Measurements from ENCODE around the gene OR6K6.

The OR6K6 gene, protein sequence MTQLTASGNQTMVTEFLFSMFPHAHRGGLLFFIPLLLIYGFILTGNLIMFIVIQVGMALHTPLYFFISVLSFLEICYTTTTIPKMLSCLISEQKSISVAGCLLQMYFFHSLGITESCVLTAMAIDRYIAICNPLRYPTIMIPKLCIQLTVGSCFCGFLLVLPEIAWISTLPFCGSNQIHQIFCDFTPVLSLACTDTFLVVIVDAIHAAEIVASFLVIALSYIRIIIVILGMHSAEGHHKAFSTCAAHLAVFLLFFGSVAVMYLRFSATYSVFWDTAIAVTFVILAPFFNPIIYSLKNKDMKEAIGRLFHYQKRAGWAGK

GRCh38 chr1:158754420-158754819 is at the start of gene OR6K6:
OR6K6 (plus strand) TSS chr1:158754720; CDS start chr1:158754888, 168 bp downstream.
- H2AFZ ChIP-seq (ENCODE audit: low read length, unreplicated experiment), result no peak within 1 kb of the TSS
- H3K27me3 ChIP-seq (ENCODE audit: insufficient read depth, low read length), result no peaks in the 10 kb centered on the region
- no peak within 1 kb of the TSS for H3K4me3 ChIP-seq (ENCODE audit: low read depth, low read length)
- H3K27ac ChIP-seq (ENCODE audit: low read depth, low read length), result no peak within 1 kb of the TSS
- no peaks in the 10 kb centered on the region for H3K4me1 ChIP-seq (ENCODE audit: control insufficient read depth, insufficient read depth, low read length, unreplicated experiment)
- H3K36me3 ChIP-seq (ENCODE audit: insufficient read depth, low read length), result no peaks in the 10 kb centered on the region
- no peaks in the 10 kb centered on the region for H3K79me2 ChIP-seq (ENCODE audit: control insufficient read depth, insufficient read depth, low read length, unreplicated experiment)

DNA sequence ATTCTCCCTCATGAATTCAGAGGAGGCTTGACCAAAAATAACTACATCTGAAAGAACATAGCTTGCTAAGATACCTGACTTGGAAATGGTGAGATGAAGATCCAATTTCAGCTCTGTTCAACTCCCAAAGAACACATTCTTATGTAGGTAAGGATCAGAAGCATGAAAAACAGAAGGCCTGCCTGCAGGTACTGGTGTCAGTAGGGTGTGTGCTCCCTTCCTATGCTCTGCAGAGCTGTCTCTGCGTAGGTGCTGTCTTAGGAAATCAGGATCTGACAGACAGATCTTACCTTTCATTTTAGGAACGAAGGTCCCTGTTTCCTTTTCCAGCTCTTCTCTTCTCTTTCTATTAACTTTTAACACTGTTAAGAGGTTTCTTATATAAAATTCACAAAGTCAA is 48.4 kb upstream of the OR6K6 start:
- Histone ChIP-seq H3K36me3 (ENCODE audit: insufficient read depth, low read length) (no peaks in the 10 kb centered on the region), H3K27ac (ENCODE audit: low read depth, low read length) (no peak overlapping the region), H3K79me2 (ENCODE audit: control insufficient read depth, insufficient read depth, low read length, unreplicated experiment) (no peaks in the 10 kb centered on the region), H2AFZ (ENCODE audit: low read length, unreplicated experiment) (no peak overlapping the region), H3K4me3 (ENCODE audit: low read depth, low read length) (no peak overlapping the region), H3K4me1 (ENCODE audit: control insufficient read depth, insufficient read depth, low read length, unreplicated experiment) (no peaks in the 10 kb centered on the region), H3K27me3 (ENCODE audit: insufficient read depth, low read length) (0 out of 2 replicates have a peak, but pooled peaks cover 3% of the 10 kb centered on the region)

DNA sequence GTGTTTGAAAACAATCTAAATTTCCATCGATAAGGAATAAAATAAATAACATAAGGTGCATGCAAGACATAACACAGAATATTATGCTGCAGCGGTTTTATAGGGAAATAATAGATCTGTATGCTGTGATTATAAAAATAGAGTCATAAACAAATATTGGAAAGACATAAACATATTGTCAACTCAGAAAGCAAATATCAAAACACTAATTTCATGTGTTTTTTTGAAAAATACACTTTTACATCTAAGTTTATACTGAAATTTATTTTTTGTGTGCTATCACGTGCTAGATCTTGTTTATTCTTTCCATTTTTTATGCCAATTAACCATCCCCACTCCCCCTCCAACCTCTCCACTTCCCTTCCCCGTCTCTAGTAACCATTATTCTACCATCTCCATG is 43.4 kb upstream of the OR6K6 start:
- Histone ChIP-seq H3K4me3 (ENCODE audit: low read depth, low read length) (no peak overlapping the region), H3K27me3 (ENCODE audit: insufficient read depth, low read length) (peaks cover 3% of the 10 kb centered on the region; the same call in 1 of the 2 replicates), H3K27ac (ENCODE audit: low read depth, low read length) (no peak overlapping the region), H3K36me3 (ENCODE audit: insufficient read depth, low read length) (no peaks in the 10 kb centered on the region), H2AFZ (ENCODE audit: low read length, unreplicated experiment) (no peak overlapping the region), H3K79me2 (ENCODE audit: control insufficient read depth, insufficient read depth, low read length, unreplicated experiment) (no peaks in the 10 kb centered on the region), H3K4me1 (ENCODE audit: control insufficient read depth, insufficient read depth, low read length, unreplicated experiment) (no peaks in the 10 kb centered on the region)

DNA sequence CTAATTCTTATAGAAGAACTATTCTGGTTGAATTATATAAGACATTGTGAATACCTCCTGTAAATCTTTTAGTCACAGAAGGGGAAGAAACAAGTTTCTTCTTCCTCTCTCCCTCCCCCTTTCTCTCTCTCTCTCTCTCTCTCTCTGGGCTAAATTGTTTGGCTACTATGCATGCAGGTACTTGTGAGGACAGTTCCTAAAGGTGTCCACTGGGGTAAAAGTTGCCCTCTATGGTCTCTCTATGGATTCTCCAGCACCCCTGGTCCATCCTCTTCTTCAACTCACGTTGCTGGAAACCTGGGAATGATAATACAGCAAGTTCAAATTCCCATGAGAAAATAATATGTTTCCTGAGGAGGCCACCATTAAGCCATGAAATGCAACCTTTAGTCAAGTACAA is 39.8 kb upstream of the OR6K6 start:
- peaks cover 3% of the 10 kb centered on the region; the same call in 1 of the 2 replicates for H3K27me3 ChIP-seq (ENCODE audit: insufficient read depth, low read length)

DNA sequence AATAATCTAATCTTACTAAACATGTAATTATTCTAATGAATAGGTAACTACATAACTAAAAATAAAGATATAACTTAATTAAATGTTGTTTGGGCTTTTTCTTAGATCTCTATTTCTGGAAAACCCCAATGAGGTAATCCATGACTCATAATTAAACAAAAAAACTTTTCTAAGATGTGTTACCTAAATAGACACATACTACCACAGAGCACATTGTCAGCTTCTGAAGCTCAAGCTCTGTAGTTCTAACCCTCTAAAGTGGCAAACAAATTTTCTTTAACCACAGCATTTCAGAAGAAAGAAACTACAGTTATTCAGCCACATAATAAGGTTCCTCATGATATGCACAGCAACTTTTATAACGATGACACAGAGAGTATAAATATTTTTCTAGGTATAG is 38.2 kb upstream of the OR6K6 start:
- Histone ChIP-seq H3K4me3 (ENCODE audit: low read depth, low read length) (no peak overlapping the region), H3K27me3 (ENCODE audit: insufficient read depth, low read length) (no peaks in the 10 kb centered on the region; the same call in 1 of the 2 replicates), H3K36me3 (ENCODE audit: insufficient read depth, low read length) (no peaks in the 10 kb centered on the region), H3K27ac (ENCODE audit: low read depth, low read length) (no peak overlapping the region), H3K79me2 (ENCODE audit: control insufficient read depth, insufficient read depth, low read length, unreplicated experiment) (no peaks in the 10 kb centered on the region), H3K4me1 (ENCODE audit: control insufficient read depth, insufficient read depth, low read length, unreplicated experiment) (no peaks in the 10 kb centered on the region), H2AFZ (ENCODE audit: low read length, unreplicated experiment) (no peak overlapping the region)

More for the DNA sequence above, 39.8 kb upstream of the OR6K6 start:
- Histone ChIP-seq H3K4me3 (ENCODE audit: low read depth, low read length) (no peak overlapping the region), H3K79me2 (ENCODE audit: control insufficient read depth, insufficient read depth, low read length, unreplicated experiment) (no peaks in the 10 kb centered on the region), H3K27ac (ENCODE audit: low read depth, low read length) (no peak overlapping the region), H2AFZ (ENCODE audit: low read length, unreplicated experiment) (no peak overlapping the region), H3K36me3 (ENCODE audit: insufficient read depth, low read length) (no peaks in the 10 kb centered on the region), H3K4me1 (ENCODE audit: control insufficient read depth, insufficient read depth, low read length, unreplicated experiment) (no peaks in the 10 kb centered on the region)

GRCh38 chr1:158717344-158717743 is 37.2 kb upstream of the OR6K6 start:
- Histone ChIP-seq H3K27ac (ENCODE audit: low read depth, low read length) (no peak overlapping the region), H2AFZ (ENCODE audit: low read length, unreplicated experiment) (no peak overlapping the region), H3K27me3 (ENCODE audit: insufficient read depth, low read length) (no peaks in the 10 kb centered on the region; the same call in 1 of the 2 replicates), H3K79me2 (ENCODE audit: control insufficient read depth, insufficient read depth, low read length, unreplicated experiment) (no peaks in the 10 kb centered on the region), H3K4me3 (ENCODE audit: low read depth, low read length) (no peak overlapping the region), H3K4me1 (ENCODE audit: control insufficient read depth, insufficient read depth, low read length, unreplicated experiment) (no peaks in the 10 kb centered on the region), H3K36me3 (ENCODE audit: insufficient read depth, low read length) (no peaks in the 10 kb centered on the region)

DNA sequence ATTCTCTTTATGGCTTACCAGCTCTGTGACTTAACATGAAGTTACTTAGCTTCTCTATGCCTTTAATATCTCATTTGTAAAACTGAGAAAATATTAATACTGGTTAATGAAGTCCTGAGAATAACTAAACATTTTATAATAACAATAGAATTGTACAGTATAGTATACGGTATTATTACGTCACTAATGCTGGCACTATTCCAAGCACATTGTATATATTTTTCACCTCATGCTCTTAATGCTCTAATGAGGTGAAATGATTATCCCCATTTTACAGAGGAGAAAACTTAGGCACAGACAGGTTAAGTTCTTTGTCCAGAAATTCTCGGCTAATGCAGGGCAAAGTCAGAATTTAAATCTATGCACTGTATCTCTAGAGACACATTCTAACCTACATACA is 34.9 kb upstream of the OR6K6 start:
- H2AFZ ChIP-seq (ENCODE audit: low read length, unreplicated experiment), result no peak overlapping the region
- no peak overlapping the region for H3K27ac ChIP-seq (ENCODE audit: low read depth, low read length)
- H3K4me1 ChIP-seq (ENCODE audit: control insufficient read depth, insufficient read depth, low read length, unreplicated experiment), result no peaks in the 10 kb centered on the region
- no peak overlapping the region for H3K4me3 ChIP-seq (ENCODE audit: low read depth, low read length)
- H3K79me2 ChIP-seq (ENCODE audit: control insufficient read depth, insufficient read depth, low read length, unreplicated experiment), result no peaks in the 10 kb centered on the region
- no peaks in the 10 kb centered on the region for H3K27me3 ChIP-seq (ENCODE audit: insufficient read depth, low read length)
- no peaks in the 10 kb centered on the region for H3K36me3 ChIP-seq (ENCODE audit: insufficient read depth, low read length)

- Histone ChIP-seq H3K4me3 (ENCODE audit: low read depth, low read length) (no peak within 1 kb of the TSS), H3K27me3 (ENCODE audit: insufficient read depth, low read length) (no peaks in the 10 kb centered on the region), H2AFZ (ENCODE audit: low read length, unreplicated experiment) (no peak within 1 kb of the TSS), H3K4me1 (ENCODE audit: control insufficient read depth, insufficient read depth, low read length, unreplicated experiment) (no peaks in the 10 kb centered on the region), H3K79me2 (ENCODE audit: control insufficient read depth, insufficient read depth, low read length, unreplicated experiment) (no peaks in the 10 kb centered on the region), H3K36me3 (ENCODE audit: insufficient read depth, low read length) (no peaks in the 10 kb centered on the region), H3K27ac (ENCODE audit: low read depth, low read length) (no peak within 1 kb of the TSS)
Observed at GRCh38 chr1:158720620-158721019, 33.9 kb upstream of the OR6K6 start, which contains the start of gene OR6K3. OR6K3 (minus strand) TSS chr1:158720720; CDS start chr1:158718115, 2,605 bp downstream.

DNA sequence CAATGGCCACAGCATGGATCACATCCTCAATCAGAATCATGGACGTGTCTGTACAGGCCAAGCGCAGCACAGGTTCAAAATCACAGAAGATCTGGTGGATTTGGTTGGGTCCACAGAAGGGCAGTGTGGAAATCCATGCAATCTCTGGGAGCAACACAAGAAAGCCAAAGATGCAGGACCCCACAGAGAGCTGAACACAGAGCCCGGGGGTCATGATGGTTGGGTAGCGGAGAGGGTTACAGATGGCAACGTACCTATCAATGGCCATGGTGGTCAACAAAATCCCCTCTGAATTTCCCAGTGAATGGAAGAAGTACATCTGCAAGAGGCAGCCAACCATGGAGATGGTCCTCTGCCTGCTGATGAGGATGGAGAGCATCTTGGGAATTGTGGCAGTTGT is 30.1 kb upstream of the OR6K6 start:
- Histone ChIP-seq H2AFZ (ENCODE audit: low read length, unreplicated experiment) (no peak overlapping the region), H3K4me1 (ENCODE audit: control insufficient read depth, insufficient read depth, low read length, unreplicated experiment) (no peaks in the 10 kb centered on the region), H3K4me3 (ENCODE audit: low read depth, low read length) (no peak overlapping the region), H3K36me3 (ENCODE audit: insufficient read depth, low read length) (no peaks in the 10 kb centered on the region), H3K27ac (ENCODE audit: low read depth, low read length) (no peak overlapping the region), H3K27me3 (ENCODE audit: insufficient read depth, low read length) (no peaks in the 10 kb centered on the region), H3K79me2 (ENCODE audit: control insufficient read depth, insufficient read depth, low read length, unreplicated experiment) (no peaks in the 10 kb centered on the region)

DNA sequence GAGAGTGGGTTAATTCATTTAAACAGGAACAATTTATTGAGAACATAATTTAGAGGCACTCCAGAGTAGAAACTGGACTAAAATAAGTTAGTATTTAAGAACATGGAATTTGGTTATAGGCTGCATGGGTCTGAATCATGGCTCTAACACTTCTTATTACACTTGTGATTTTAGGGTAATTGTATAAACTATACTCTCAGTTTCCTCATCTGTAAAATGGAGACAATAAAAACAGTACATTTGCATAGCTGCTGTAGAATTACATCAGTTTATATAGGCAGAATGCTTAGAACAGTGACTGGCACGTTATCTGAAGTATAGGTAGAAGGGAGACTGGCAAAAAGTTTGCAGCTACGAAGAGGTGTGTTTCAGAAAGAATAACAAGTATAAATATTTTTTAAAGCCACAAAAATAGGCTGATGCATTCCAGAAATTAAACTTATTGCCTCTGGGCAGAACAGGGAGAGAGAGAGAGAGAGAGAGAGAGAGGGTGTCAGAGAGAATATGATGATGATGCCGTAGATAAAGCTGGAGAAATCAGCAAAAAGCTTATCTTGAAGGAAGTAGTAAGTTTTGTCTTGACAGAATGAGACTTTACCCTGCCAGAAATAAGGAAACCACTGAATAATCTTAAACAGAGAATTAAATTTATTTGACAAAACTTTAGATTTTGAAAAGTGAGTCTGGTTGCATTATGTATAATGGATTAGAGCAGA is 25.9 kb upstream of the OR6K6 start:
- H2AFZ ChIP-seq (ENCODE audit: low read length, unreplicated experiment), result no peak overlapping the region
- H3K4me3 ChIP-seq (ENCODE audit: low read depth, low read length), result no peak overlapping the region
- H3K27ac ChIP-seq (ENCODE audit: low read depth, low read length), result no peak overlapping the region
- H3K36me3 ChIP-seq (ENCODE audit: insufficient read depth, low read length), result no peaks in the 10 kb centered on the region
- no peaks in the 10 kb centered on the region for H3K4me1 ChIP-seq (ENCODE audit: control insufficient read depth, insufficient read depth, low read length, unreplicated experiment)
- H3K27me3 ChIP-seq (ENCODE audit: insufficient read depth, low read length), result no peaks in the 10 kb centered on the region
- no peaks in the 10 kb centered on the region for H3K79me2 ChIP-seq (ENCODE audit: control insufficient read depth, insufficient read depth, low read length, unreplicated experiment)

DNA sequence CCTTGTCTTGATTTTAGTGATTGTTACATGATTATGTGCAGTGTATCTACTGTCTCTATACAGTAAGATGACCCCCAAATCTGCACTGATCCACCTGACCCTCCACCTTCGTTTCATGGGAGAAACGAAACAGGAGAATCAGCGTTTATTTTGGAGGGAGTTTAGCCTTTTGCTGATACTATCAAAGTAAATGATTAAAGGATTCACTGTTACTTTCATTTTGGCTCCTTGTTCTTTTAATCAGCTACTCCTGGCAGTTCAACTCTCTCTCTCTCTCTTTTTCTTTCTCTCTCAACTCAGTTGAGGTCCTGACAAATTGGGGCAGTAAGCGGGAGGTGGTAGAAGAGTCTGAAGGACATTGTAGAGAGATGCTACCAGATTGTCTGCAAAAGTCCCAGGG is 24.1 kb upstream of the OR6K6 start:
- no peak overlapping the region for H3K4me3 ChIP-seq (ENCODE audit: low read depth, low read length)
- H2AFZ ChIP-seq (ENCODE audit: low read length, unreplicated experiment), result no peak overlapping the region
- H3K4me1 ChIP-seq (ENCODE audit: control insufficient read depth, insufficient read depth, low read length, unreplicated experiment), result no peaks in the 10 kb centered on the region
- no peaks in the 10 kb centered on the region for H3K36me3 ChIP-seq (ENCODE audit: insufficient read depth, low read length)
- no peak overlapping the region for H3K27ac ChIP-seq (ENCODE audit: low read depth, low read length)
- no peaks in the 10 kb centered on the region for H3K79me2 ChIP-seq (ENCODE audit: control insufficient read depth, insufficient read depth, low read length, unreplicated experiment)
- H3K27me3 ChIP-seq (ENCODE audit: insufficient read depth, low read length), result no peaks in the 10 kb centered on the region

Measured in ACC112 (cell line).